Neutrophil (primary cell): ENCODE results near the gene PDE11A.

ENCODE experiments used
- H3K27ac ChIP-seq: fragments of 200-600 bp; sonication (generic); 2 replicates; pipeline ENCODE4 v1.5.1; 2016; ENCODE audit warnings: mild to moderate bottlenecking, moderate library complexity
- H3K27me3 ChIP-seq: fragments of 200-600 bp; sonication (generic); 2 replicates; pipeline ENCODE4 v1.6.0; 2016; ENCODE audit warnings: mild to moderate bottlenecking
- H3K36me3 ChIP-seq: fragments of 200-600 bp; sonication (generic); 2 replicates; pipeline ENCODE4 v1.5.1; 2017
- H3K4me1 ChIP-seq, 2 experiments: fragments of 200-600 bp in 1 of 2; sonication (generic) in 1 of 2; 1 replicate in 1 of 2; 2 replicates in 1 of 2; pipeline versions ENCODE4 v1.5.1 to v1.6.1; 2013 to 2016; ENCODE audit warnings: low read depth in 1 of 2, low read length in 1 of 2, mild to moderate bottlenecking in 1 of 2, moderate library complexity in 1 of 2; ENCODE audit not compliant: control insufficient read depth in 1 of 2, insufficient read depth in 1 of 2
- H3K4me3 ChIP-seq, 2 experiments: fragments of 200-600 bp in 1 of 2; sonication (generic) in 1 of 2; 1 replicate in 1 of 2; 2 replicates in 1 of 2; pipeline ENCODE4 v1.5.1; 2013 to 2016; ENCODE audit warnings: low read depth in 1 of 2, low read length in 1 of 2, mild to moderate bottlenecking in 1 of 2, moderate library complexity in 1 of 2
- H3K9me3 ChIP-seq: fragments of 200-600 bp; sonication (generic); 2 replicates; pipeline ENCODE4 v1.5.1; 2016
- CTCF ChIP-seq: fragments of 200-600 bp; sonication (generic); IDR thresholded peaks from 2 replicates; pipeline ENCODE4 v1.5.1; 2016; ENCODE audit warnings: antibody characterized with exemption

The PDE11A gene

GRCh38 chr2:177828557-177828956, 244.0 kb downstream of the PDE11A start:
- H3K36me3 ChIP-seq, result no peaks in the 10 kb centered on the region
- H3K27me3 ChIP-seq, result no peaks in the 10 kb centered on the region
- TF ChIP-seq CTCF, result no peak
- H3K4me3 ChIP-seq, result no peak overlapping the region
- no peaks in the 10 kb centered on the region for H3K4me1 ChIP-seq
- no peak overlapping the region for H3K27ac ChIP-seq
- no peaks in the 10 kb centered on the region for H3K9me3 ChIP-seq

- no peak for TF ChIP-seq CTCF
- Histone ChIP-seq H3K4me3 (no peak overlapping the region), H3K9me3 (no peaks in the 10 kb centered on the region), H3K27me3 (no peaks in the 10 kb centered on the region), H3K4me1 (no peaks in the 10 kb centered on the region), H3K27ac (no peak overlapping the region), H3K36me3 (no peaks in the 10 kb centered on the region)
These were observed 245.7 kb downstream of the PDE11A start for GRCh38 chr2:177826897-177827296.

GRCh38 chr2:177822941-177823340, 249.6 kb downstream of the PDE11A start:
- Histone ChIP-seq H3K4me3 (no peak overlapping the region), H3K27ac (no peak overlapping the region), H3K9me3 (no peaks in the 10 kb centered on the region), H3K4me1 (no peaks in the 10 kb centered on the region), H3K36me3 (no peaks in the 10 kb centered on the region), H3K27me3 (no peaks in the 10 kb centered on the region)
- TF ChIP-seq CTCF, result no peak

- H3K27ac ChIP-seq, result no peak overlapping the region
- no peaks in the 10 kb centered on the region for H3K27me3 ChIP-seq
- no peaks in the 10 kb centered on the region for H3K9me3 ChIP-seq
- H3K36me3 ChIP-seq, result no peaks in the 10 kb centered on the region
- H3K4me1 ChIP-seq, result no peaks in the 10 kb centered on the region
- no peak for TF ChIP-seq CTCF
- H3K4me3 ChIP-seq, result no peak overlapping the region
These were observed 254.2 kb downstream of the PDE11A start for GRCh38 chr2:177818412-177818811.

GRCh38 chr2:177817300-177817699, 255.3 kb downstream of the PDE11A start:
- no peaks in the 10 kb centered on the region for H3K27me3 ChIP-seq
- H3K4me3 ChIP-seq, result no peak overlapping the region
- H3K27ac ChIP-seq, result no peak overlapping the region
- no peaks in the 10 kb centered on the region for H3K36me3 ChIP-seq
- no peak for TF ChIP-seq CTCF
- no peaks in the 10 kb centered on the region for H3K9me3 ChIP-seq
- H3K4me1 ChIP-seq, result no peaks in the 10 kb centered on the region

- TF ChIP-seq CTCF, result no peak
- Histone ChIP-seq H3K36me3 (no peaks in the 10 kb centered on the region), H3K27me3 (no peaks in the 10 kb centered on the region), H3K4me3 (no peak overlapping the region), H3K27ac (no peak overlapping the region), H3K9me3 (no peaks in the 10 kb centered on the region), H3K4me1 (no peaks in the 10 kb centered on the region)
These were observed 255.8 kb downstream of the PDE11A start for GRCh38 chr2:177816766-177817165.
